Measurements from ENCODE around the gene STK35.

- TF ChIP-seq CTCF (conservative IDR thresholded peaks at IDR 0.05; ENCODE audit: low read depth in 2 of 2) (no peak), EZH2 (IDR thresholded peaks at IDR 0.05; ENCODE audit: low read depth, unreplicated experiment) (no peak), EZH2phosphoT487 (IDR thresholded peaks at IDR 0.05; ENCODE audit: unreplicated experiment) (no peak), POLR2AphosphoS5 (IDR thresholded peaks at IDR 0.05; ENCODE audit: low read depth) (no peak), ZNF462 (CRISPR knock-in tag; IDR thresholded peaks at IDR 0.05) (no peak), ZNF114 (CRISPR knock-in tag; IDR thresholded peaks at IDR 0.05) (no peak)
These were observed 49.0 kb downstream of the STK35 start for GRCh38 chr20:2150660-2151059.
